ENCODE measurements around the gene DDN. TPM values are rescaled to one million over a fixed set of nuclear protein-coding genes. Genes with fewer than 3 reads are reported as not detected.

The DDN gene
- total RNA-seq, 1 donor: under 0.01 TPM

- TF ChIP-seq, protein P1, sequence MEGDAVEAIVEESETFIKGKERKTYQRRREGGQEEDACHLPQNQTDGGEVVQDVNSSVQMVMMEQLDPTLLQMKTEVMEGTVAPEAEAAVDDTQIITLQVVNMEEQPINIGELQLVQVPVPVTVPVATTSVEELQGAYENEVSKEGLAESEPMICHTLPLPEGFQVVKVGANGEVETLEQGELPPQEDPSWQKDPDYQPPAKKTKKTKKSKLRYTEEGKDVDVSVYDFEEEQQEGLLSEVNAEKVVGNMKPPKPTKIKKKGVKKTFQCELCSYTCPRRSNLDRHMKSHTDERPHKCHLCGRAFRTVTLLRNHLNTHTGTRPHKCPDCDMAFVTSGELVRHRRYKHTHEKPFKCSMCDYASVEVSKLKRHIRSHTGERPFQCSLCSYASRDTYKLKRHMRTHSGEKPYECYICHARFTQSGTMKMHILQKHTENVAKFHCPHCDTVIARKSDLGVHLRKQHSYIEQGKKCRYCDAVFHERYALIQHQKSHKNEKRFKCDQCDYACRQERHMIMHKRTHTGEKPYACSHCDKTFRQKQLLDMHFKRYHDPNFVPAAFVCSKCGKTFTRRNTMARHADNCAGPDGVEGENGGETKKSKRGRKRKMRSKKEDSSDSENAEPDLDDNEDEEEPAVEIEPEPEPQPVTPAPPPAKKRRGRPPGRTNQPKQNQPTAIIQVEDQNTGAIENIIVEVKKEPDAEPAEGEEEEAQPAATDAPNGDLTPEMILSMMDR (IDR thresholded peaks at IDR 0.05; ENCODE audit: insufficient read depth, low read depth, low read length): no peak
- no peak overlapping the region for H3K4me3 ChIP-seq (ENCODE audit: low read depth, low read length)
- DNase-seq (ENCODE audit: low read depth): no peak
Measured at GRCh38 chr12:49026101-49026500, 26.9 kb upstream of the DDN start.

GRCh38 chr12:49025463-49025862 is 26.3 kb upstream of the DDN start:
- DNase-seq (ENCODE audit: low read depth): no peak
- no peak overlapping the region for H3K4me3 ChIP-seq (ENCODE audit: low read depth, low read length)
- TF ChIP-seq, protein P1 (IDR thresholded peaks at IDR 0.05; ENCODE audit: insufficient read depth, low read depth, low read length): no peak

DNA sequence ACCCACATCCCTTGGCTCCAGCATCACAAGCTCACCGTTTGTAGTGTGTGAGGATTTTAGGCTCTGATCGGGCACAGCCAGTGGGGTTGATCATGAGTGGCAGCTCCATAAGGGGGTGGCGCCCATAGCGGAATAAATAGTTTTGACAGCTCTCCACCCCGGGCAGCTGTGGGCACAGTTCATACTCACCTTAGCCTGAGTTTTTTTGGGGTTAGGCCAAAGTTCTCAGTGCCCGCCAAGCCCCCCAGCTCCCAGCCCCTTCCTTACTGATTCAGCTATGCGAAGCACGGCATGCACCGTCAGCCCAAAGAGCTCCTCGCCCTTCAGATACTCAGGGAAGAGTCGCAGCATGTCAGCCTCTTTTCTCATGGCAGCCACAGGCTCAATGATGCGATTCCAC is 25.4 kb upstream of the DDN start:
- TF ChIP-seq, protein P1 (IDR thresholded peaks at IDR 0.05; ENCODE audit: insufficient read depth, low read depth, low read length): no peak
- no peak for DNase-seq (ENCODE audit: low read depth)
- no peak overlapping the region for H3K4me3 ChIP-seq (ENCODE audit: low read depth, low read length)

GRCh38 chr12:49023812-49024211 is 24.6 kb upstream of the DDN start:
- no peak overlapping the region for H3K4me3 ChIP-seq (ENCODE audit: low read depth, low read length)
- DNase-seq (ENCODE audit: low read depth): no peak
- TF ChIP-seq, protein P1 (IDR thresholded peaks at IDR 0.05; ENCODE audit: insufficient read depth, low read depth, low read length): no peak

DNA sequence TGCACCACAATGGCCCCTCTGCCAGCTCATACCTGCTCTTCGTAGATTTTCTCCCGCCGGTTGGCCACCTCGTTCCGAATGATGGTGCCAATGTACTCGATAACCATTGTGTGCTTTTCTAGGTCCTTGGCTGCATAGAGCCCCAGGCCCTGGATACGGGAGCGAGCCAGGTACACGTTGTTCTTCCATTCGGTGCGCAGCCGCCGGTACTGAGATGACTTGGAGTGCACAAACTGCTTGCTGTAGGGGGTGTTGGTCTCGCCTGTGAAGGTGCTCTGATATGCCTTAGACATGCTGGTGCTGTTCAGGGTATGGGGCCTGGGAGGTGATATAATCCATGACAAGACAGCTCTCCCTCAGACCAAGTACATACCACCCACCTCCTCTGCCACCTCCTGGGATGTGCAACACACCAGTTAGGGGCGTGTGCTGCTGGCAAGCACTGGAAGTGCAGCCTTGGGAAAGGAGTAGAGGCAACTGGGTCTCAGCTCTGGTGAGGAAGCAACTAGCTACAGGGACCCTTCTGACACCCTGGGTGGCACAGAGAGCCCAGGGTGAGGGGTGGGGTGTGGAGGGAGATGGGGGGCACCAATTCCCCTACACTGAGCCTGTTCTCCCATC is 23.5 kb upstream of the DDN start:
- DNase-seq (ENCODE audit: low read depth): no peak
- TF ChIP-seq, protein P1 (IDR thresholded peaks at IDR 0.05; ENCODE audit: insufficient read depth, low read depth, low read length): no peak

DNA sequence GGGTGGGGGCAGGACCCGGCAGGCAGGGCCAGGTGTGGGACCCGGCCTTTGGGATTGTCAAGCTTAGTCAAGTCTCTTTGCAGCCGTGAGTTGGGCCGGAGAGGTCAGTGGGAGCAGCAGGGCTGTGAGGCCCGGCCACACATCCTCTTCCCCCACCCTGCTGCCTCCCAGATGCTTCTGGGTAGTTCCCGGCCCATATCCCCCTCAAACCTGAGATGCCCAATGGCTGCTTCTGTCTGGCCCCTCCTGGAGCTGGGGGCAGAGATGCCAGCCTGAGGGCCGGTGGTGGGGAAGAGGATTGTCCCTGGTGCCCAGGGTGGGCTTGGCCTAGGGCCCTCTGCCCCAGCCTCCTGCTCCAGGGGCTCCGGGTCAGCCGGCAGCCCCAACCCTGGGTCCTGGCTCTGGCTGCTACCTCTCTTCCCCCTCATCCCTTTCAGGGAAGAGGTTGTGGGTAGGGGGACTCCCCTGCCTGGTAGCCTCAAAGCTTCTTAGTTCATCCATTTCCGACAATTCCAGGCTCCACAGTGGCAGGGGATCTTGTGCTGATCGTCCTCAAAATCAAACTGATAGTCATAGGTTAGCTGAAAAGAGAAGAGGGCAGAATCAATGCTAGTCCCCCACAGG is 22.2 kb upstream of the DDN start:
- no peak overlapping the region for H3K4me3 ChIP-seq (ENCODE audit: low read depth, low read length)
- TF ChIP-seq, protein P1 (IDR thresholded peaks at IDR 0.05; ENCODE audit: insufficient read depth, low read depth, low read length): no peak
- DNase-seq (ENCODE audit: low read depth): no peak

More for the DNA sequence above, 23.5 kb upstream of the DDN start:
- no peak overlapping the region for H3K4me3 ChIP-seq (ENCODE audit: low read depth, low read length)

Measured in fibroblast of villous mesenchyme (primary cell).